ACC112 (cell line): ENCODE data around the gene PIAS4.
"Not testable (repeated sequence)": the region's sequence is repeated elsewhere in the genome, so short reads cannot be mapped to it uniquely, and the experiment has no call there.

Source experiments
- H2AFZ ChIP-seq: fragments of 200-600 bp; sonication (generic); one replicate; pipeline ENCODE4 v1.6.0; 2017; ENCODE audit warnings: antibody characterized with exemption, low read length; ENCODE audit not compliant: unreplicated experiment
- H3K27ac ChIP-seq: fragments of 200-600 bp; sonication (generic); 2 replicates; pipeline ENCODE4 v1.5.1; 2014; ENCODE audit warnings: low read depth, mild to moderate bottlenecking, antibody characterized with exemption, low read length, moderate library complexity
- H3K27me3 ChIP-seq: fragments of 200-600 bp; sonication (generic); 2 replicates; pipeline ENCODE4 v1.6.1; 2014; ENCODE audit warnings: mild to moderate bottlenecking, antibody characterized with exemption, low read length, moderate library complexity, mixed read lengths; ENCODE audit not compliant: insufficient read depth
- H3K36me3 ChIP-seq: fragments of 200-600 bp; sonication (generic); 2 replicates; pipeline ENCODE4 v1.6.1; 2016; ENCODE audit warnings: mild to moderate bottlenecking, antibody characterized with exemption, low read length, moderate library complexity, mixed read lengths; ENCODE audit not compliant: insufficient read depth
- H3K4me1 ChIP-seq: fragments of 200-600 bp; sonication (generic); one replicate; pipeline ENCODE4 v1.6.1; 2016; ENCODE audit warnings: low read length, mixed read lengths; ENCODE audit not compliant: insufficient read depth, unreplicated experiment, control insufficient read depth
- H3K4me3 ChIP-seq: fragments of 200-600 bp; sonication (generic); 2 replicates; pipeline ENCODE4 v1.5.1; 2014; ENCODE audit warnings: mild to moderate bottlenecking, low read depth, low read length
- H3K79me2 ChIP-seq: fragments of 200-600 bp; sonication (generic); one replicate; pipeline ENCODE4 v1.6.0; 2016; ENCODE audit warnings: low read length; ENCODE audit not compliant: control insufficient read depth, unreplicated experiment, insufficient read depth

Gene PIAS4

GRCh38 chr19:4007021-4007835 is at the start of gene PIAS4:
Gene PIAS4 (plus strand): TSS chr19:4007736. CDS start chr19:4007761, 25 bp downstream.
- Histone ChIP-seq H3K27me3 (no peaks in the 10 kb centered on the region), H3K79me2 (peaks cover 36% of the 10 kb centered on the region), H2AFZ (peak within 1 kb of the TSS; percentile 75), H3K4me3 (peak within 1 kb of the TSS; percentile 91), H3K27ac (no peak within 1 kb of the TSS), H3K36me3 (no peaks in the 10 kb centered on the region), H3K4me1 (peaks cover 8% of the 10 kb centered on the region)

GRCh38 chr19:3958836-3959765 is 48.4 kb upstream of the PIAS4 start:
- Histone ChIP-seq H3K36me3 (no peaks in the 10 kb centered on the region; the same call in 1 of the 2 replicates), H3K4me3 (no peak overlapping the region), H3K79me2 (peaks cover 3% of the 10 kb centered on the region), H3K4me1 (peaks cover 2% of the 10 kb centered on the region), H3K27me3 (no peaks in the 10 kb centered on the region), H2AFZ (no peak overlapping the region), H3K27ac (no peak overlapping the region)

- Histone ChIP-seq H3K4me1 (peaks cover 2% of the 10 kb centered on the region), H3K36me3 (no peaks in the 10 kb centered on the region; the same call in 1 of the 2 replicates), H3K79me2 (peaks cover 3% of the 10 kb centered on the region)
Observed at GRCh38 chr19:3959766-3960131, 47.8 kb upstream of the PIAS4 start.

GRCh38 chr19:3961007-3961406 is 46.5 kb upstream of the PIAS4 start:
- no peaks in the 10 kb centered on the region for H3K27me3 ChIP-seq
- no peaks in the 10 kb centered on the region; the same call in 1 of the 2 replicates for H3K36me3 ChIP-seq
- no peak overlapping the region for H3K4me3 ChIP-seq
- H3K4me1 ChIP-seq = peaks cover 2% of the 10 kb centered on the region
- H2AFZ ChIP-seq = no peak overlapping the region
- no peak overlapping the region for H3K27ac ChIP-seq
- H3K79me2 ChIP-seq = peaks cover 8% of the 10 kb centered on the region

More at GRCh38 chr19:3959766-3960131, 47.8 kb upstream of the PIAS4 start:
- H3K27me3 ChIP-seq = no peaks in the 10 kb centered on the region
- H2AFZ ChIP-seq = no peak overlapping the region
- no peak overlapping the region for H3K27ac ChIP-seq
- H3K4me3 ChIP-seq = no peak overlapping the region

- Histone ChIP-seq H3K27ac (no peak overlapping the region), H3K36me3 (no peaks in the 10 kb centered on the region; the same call in 1 of the 2 replicates), H3K27me3 (no peaks in the 10 kb centered on the region), H3K4me3 (no peak overlapping the region), H3K4me1 (peaks cover 9% of the 10 kb centered on the region), H2AFZ (no peak overlapping the region), H3K79me2 (peaks cover 29% of the 10 kb centered on the region)
Observed at GRCh38 chr19:3963458-3964255, 43.9 kb upstream of the PIAS4 start.

- peaks cover 10% of the 10 kb centered on the region for H3K4me1 ChIP-seq
Observed at GRCh38 chr19:3964256-3965194, 43.0 kb upstream of the PIAS4 start.

GRCh38 chr19:3966051-3967017 is 41.2 kb upstream of the PIAS4 start:
- Histone ChIP-seq H3K4me3 (no peak overlapping the region), H3K79me2 (peaks cover 46% of the 10 kb centered on the region), H3K27me3 (no peaks in the 10 kb centered on the region), H2AFZ (no peak overlapping the region), H3K4me1 (peaks cover 15% of the 10 kb centered on the region), H3K36me3 (no peaks in the 10 kb centered on the region; the same call in 1 of the 2 replicates), H3K27ac (no peak overlapping the region)

More at GRCh38 chr19:3964256-3965194, 43.0 kb upstream of the PIAS4 start:
- no peaks in the 10 kb centered on the region for H3K27me3 ChIP-seq
- peaks cover 33% of the 10 kb centered on the region for H3K79me2 ChIP-seq
- no peaks in the 10 kb centered on the region; the same call in 1 of the 2 replicates for H3K36me3 ChIP-seq
- no peak overlapping the region for H3K27ac ChIP-seq
- H2AFZ ChIP-seq = no peak overlapping the region
- no peak overlapping the region for H3K4me3 ChIP-seq

- H2AFZ ChIP-seq, H3K4me3 ChIP-seq, H3K36me3 ChIP-seq, H3K27me3 ChIP-seq: not testable (repeated sequence)
- Histone ChIP-seq H3K27ac (peak overlapping the region; percentile 94), H3K79me2 (peaks cover 43% of the 10 kb centered on the region), H3K4me1 (peaks cover 15% of the 10 kb centered on the region)
Observed at GRCh38 chr19:3967983-3968382, 39.6 kb upstream of the PIAS4 start.
